GM21515 (cell line): ENCODE data around the gene CLCNKB.
"Not testable (repeated sequence)": the region's sequence is repeated elsewhere in the genome, so short reads cannot be mapped to it uniquely, and the experiment has no call there.

Source experiments
- ATAC-seq: cut with Tn5 transposase; IDR thresholded peaks from one replicate; pipeline ENCODE4 v1.9.1; 2021; ENCODE audit not compliant: unreplicated experiment

The CLCNKB gene

GRCh38 chr1:16029288-16029687, 14.3 kb upstream of the CLCNKB start:
- ATAC-seq, result no peak

- no peak for ATAC-seq
Measured at GRCh38 chr1:16031551-16031950, 12.0 kb upstream of the CLCNKB start.

- no peak for ATAC-seq
Measured at GRCh38 chr1:16032388-16033102, 11.0 kb upstream of the CLCNKB start.

GRCh38 chr1:16033103-16033632, 10.4 kb upstream of the CLCNKB start:
- not testable (repeated sequence) for ATAC-seq

GRCh38 chr1:16036461-16036860, 7.1 kb upstream of the CLCNKB start:
- ATAC-seq, result not testable (repeated sequence)

GRCh38 chr1:16038620-16038912, 5.0 kb upstream of the CLCNKB start:
- no peak for ATAC-seq

GRCh38 chr1:16039871-16040270, 3.7 kb upstream of the CLCNKB start:
- ATAC-seq, result not testable (repeated sequence)

GRCh38 chr1:16041200-16041599, 2.4 kb upstream of the CLCNKB start:
- ATAC-seq, result no peak

- ATAC-seq, result no peak
Measured at GRCh38 chr1:16042096-16042495, 1.5 kb upstream of the CLCNKB start.

GRCh38 chr1:16042654-16043053, 928 bp upstream of the CLCNKB start:
- ATAC-seq, result not testable (repeated sequence)

- ATAC-seq, result no peak
Measured at GRCh38 chr1:16043950-16044349, 368 bp downstream of the CLCNKB start.

GRCh38 chr1:16046842-16047241, 3.3 kb downstream of the CLCNKB start:
- no peak for ATAC-seq

GRCh38 chr1:16047791-16048475, 4.4 kb downstream of the CLCNKB start:
- ATAC-seq, result no peak

- ATAC-seq, result no peak
Measured at GRCh38 chr1:16048573-16049189, 5.1 kb downstream of the CLCNKB start.

- ATAC-seq, result no peak
Measured at GRCh38 chr1:16050328-16050727, 6.7 kb downstream of the CLCNKB start.

- ATAC-seq, result no peak
Measured at GRCh38 chr1:16051039-16051438, 7.5 kb downstream of the CLCNKB start.

GRCh38 chr1:16051949-16052348, 8.4 kb downstream of the CLCNKB start:
- not testable (repeated sequence) for ATAC-seq

GRCh38 chr1:16053781-16054502, 10.4 kb downstream of the CLCNKB start:
- no peak for ATAC-seq

- no peak for ATAC-seq
Measured at GRCh38 chr1:16054598-16055540, 11.3 kb downstream of the CLCNKB start.
